Measurements from ENCODE around the gene APOA5. TPM values are rescaled to one million over a fixed set of nuclear protein-coding genes. Genes with fewer than 3 reads are reported as not detected.

APOA5 gene
- total RNA-seq, 4 donors from 2014 or later = not detected

GRCh38 chr11:116830184-116830912 lies 38.7 kb upstream of the APOA5 start:
- Histone ChIP-seq H3K4me3 (no peak overlapping the region), H3K27ac (no peak overlapping the region), H3K27me3 (no peaks in the 10 kb centered on the region), H3K4me1 (peaks cover 0 to 7% (median 5%) of the 10 kb centered on the region in 3 donors), H3K36me3 (no peaks in the 10 kb centered on the region), H3K9me3 (no peaks in the 10 kb centered on the region)
- 80 to 86% methylated on average over 1 to 2 of the region's 17 CpGs for WGBS, 2 donors (ENCODE audit: low coverage in 1 of 2)
- no peak for ATAC-seq
- TF ChIP-seq POLR2A (IDR thresholded peaks at IDR 0.05) (no peak), POLR2AphosphoS5 (IDR thresholded peaks at IDR 0.05) (no peak), EP300 (IDR thresholded peaks at IDR 0.05) (no peak), CTCF (IDR thresholded peaks at IDR 0.05) (no peak)

GRCh38 chr11:116829525-116830183 lies 38.0 kb upstream of the APOA5 start, which contains the start of gene APOC3:
APOC3 (plus strand) TSS chr11:116829907; CDS start chr11:116830583, 676 bp downstream.
- Histone ChIP-seq H3K4me1 (peaks cover 0 to under 1% (median 0%) of the 10 kb centered on the region in 3 donors), H3K27me3 (no peaks in the 10 kb centered on the region), H3K9me3 (no peaks in the 10 kb centered on the region), H3K27ac (no peak within 1 kb of the TSS), H3K4me3 (no peak within 1 kb of the TSS), H3K36me3 (no peaks in the 10 kb centered on the region)
- 39 to 56% methylated on average over 2 to 4 of the region's 9 CpGs for WGBS, 2 donors (ENCODE audit: low coverage in 1 of 2)
- no peak for ATAC-seq
- TF ChIP-seq CTCF (IDR thresholded peaks at IDR 0.05) (no peak), POLR2AphosphoS5 (IDR thresholded peaks at IDR 0.05) (no peak), POLR2A (IDR thresholded peaks at IDR 0.05) (no peak), EP300 (IDR thresholded peaks at IDR 0.05) (no peak)

GRCh38 chr11:116828632-116829524 lies 37.2 kb upstream of the APOA5 start:
- WGBS, 2 donors (ENCODE audit: low coverage in 1 of 2) = 60 to 72% methylated on average over 1 to 5 of the region's 16 CpGs
- Histone ChIP-seq H3K36me3 (no peaks in the 10 kb centered on the region), H3K9me3 (no peaks in the 10 kb centered on the region), H3K27me3 (no peaks in the 10 kb centered on the region), H3K27ac (no peak overlapping the region), H3K4me1 (no peaks in the 10 kb centered on the region), H3K4me3 (no peak overlapping the region)
- no peak for ATAC-seq
- TF ChIP-seq CTCF (IDR thresholded peaks at IDR 0.05) (no peak), POLR2A (IDR thresholded peaks at IDR 0.05) (no peak), EP300 (IDR thresholded peaks at IDR 0.05) (no peak)

GRCh38 chr11:116827461-116827860 lies 35.8 kb upstream of the APOA5 start:
- no peak for TF ChIP-seq POLR2A (IDR thresholded peaks at IDR 0.05)
- no peak for TF ChIP-seq POLR2AphosphoS5 (IDR thresholded peaks at IDR 0.05)
- TF ChIP-seq CTCF (IDR thresholded peaks at IDR 0.05) = no peak
- no peak for TF ChIP-seq EP300 (IDR thresholded peaks at IDR 0.05)

More at GRCh38 chr11:116827461-116827860, 35.8 kb upstream of the APOA5 start:
- H3K36me3 ChIP-seq = no peaks in the 10 kb centered on the region
- no peaks in the 10 kb centered on the region for H3K4me1 ChIP-seq
- no peaks in the 10 kb centered on the region for H3K27me3 ChIP-seq
- H3K4me3 ChIP-seq = no peak overlapping the region
- H3K27ac ChIP-seq = no peak overlapping the region
- H3K9me3 ChIP-seq = no peaks in the 10 kb centered on the region
- ATAC-seq = no peak
- no CpG with 5 or more reads among the region's 6 CpGs for WGBS, 2 donors (ENCODE audit: low coverage in 1 of 2)
